ENCODE measurements around the gene WDFY2.

The WDFY2 gene

DNA sequence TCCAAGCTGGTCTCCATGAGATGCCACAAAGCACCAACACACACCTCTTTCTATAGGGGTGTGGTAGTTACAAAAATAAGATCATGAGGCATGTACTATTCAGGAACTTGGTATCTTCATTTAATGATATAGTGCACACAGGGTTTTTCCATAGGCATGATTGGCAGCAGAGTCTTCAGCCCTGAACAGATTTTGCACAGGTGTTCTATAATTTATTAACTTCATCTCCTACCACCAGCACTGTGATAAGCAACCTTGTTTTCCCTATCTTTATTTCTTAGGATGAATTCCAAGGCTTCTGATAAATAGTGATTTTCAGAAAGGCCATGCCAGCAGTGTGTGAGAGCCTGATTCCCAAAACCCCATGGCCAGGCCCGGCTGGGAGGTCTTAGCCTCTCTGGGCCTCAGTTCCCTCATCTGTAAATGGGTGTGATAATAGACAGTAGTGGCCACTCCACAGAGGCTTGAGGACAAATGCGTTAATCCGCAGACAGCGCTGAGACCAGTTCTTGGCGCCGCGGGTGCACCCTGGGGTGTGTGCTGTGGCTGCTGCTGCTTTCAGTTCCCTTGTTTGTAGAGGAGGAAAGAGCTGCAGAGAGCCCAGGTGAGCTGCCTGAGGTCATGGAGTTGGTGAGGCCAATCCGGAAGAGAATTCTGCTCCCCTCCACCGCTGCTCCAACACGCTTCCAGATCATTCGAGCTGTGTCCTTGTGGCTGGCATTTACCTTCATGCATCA, 186.6 kb downstream of the WDFY2 start:
- TF ChIP-seq, protein P1, sequence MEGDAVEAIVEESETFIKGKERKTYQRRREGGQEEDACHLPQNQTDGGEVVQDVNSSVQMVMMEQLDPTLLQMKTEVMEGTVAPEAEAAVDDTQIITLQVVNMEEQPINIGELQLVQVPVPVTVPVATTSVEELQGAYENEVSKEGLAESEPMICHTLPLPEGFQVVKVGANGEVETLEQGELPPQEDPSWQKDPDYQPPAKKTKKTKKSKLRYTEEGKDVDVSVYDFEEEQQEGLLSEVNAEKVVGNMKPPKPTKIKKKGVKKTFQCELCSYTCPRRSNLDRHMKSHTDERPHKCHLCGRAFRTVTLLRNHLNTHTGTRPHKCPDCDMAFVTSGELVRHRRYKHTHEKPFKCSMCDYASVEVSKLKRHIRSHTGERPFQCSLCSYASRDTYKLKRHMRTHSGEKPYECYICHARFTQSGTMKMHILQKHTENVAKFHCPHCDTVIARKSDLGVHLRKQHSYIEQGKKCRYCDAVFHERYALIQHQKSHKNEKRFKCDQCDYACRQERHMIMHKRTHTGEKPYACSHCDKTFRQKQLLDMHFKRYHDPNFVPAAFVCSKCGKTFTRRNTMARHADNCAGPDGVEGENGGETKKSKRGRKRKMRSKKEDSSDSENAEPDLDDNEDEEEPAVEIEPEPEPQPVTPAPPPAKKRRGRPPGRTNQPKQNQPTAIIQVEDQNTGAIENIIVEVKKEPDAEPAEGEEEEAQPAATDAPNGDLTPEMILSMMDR (IDR thresholded peaks at IDR 0.05), result no peak
- Histone ChIP-seq H3K36me3 (peaks cover 66% of the 10 kb centered on the region), H3K9me3 (no peaks in the 10 kb centered on the region), H3K27ac (no peak overlapping the region), H3K4me3 (ENCODE audit: low read depth in 1 of 2, low read length in 1 of 2) (no peak overlapping the region), H3K4me1 (ENCODE audit: control insufficient read depth in 1 of 2, insufficient read depth in 1 of 2, low read depth in 1 of 2, low read length in 1 of 2) (no peaks in the 10 kb centered on the region), H3K27me3 (peaks cover 12% of the 10 kb centered on the region)

DNA sequence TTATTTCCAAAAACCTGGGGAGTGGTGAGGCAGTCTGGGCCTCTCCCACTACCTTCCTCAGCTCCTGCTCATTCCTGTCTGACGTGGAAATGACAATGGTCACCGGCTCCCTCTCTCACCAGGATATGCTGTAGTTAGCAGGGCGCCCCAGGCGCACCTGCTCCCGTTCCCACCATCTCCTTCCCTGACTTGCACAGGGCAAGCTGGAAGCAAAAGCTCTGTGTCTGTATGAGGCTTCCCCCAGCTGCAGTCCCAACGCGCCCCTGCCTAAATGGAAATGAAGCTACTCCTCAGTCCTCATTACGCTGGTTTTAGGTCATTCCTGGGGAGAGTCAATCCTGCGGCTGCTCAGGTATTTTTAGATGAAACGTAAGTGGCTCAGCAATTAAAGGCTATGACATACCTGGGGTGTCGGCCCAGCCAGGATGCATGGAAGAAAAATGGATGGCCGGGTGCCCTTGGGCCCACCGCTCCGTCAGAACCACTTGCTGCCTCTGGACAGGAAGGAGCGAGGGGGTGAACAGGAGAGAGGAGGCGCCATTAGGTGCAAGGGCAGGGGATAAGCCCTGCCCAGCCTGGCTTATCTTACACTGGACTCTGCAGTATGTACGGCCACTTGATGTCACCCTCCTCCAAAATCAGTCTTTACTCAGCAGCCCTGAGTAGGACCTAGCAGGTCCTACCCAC, 187.3 kb downstream of the WDFY2 start:
- TF ChIP-seq, protein P1 (IDR thresholded peaks at IDR 0.05), result no peak
- no peak overlapping the region for H3K4me3 ChIP-seq (ENCODE audit: low read depth in 1 of 2, low read length in 1 of 2)
- no peak overlapping the region for H3K27ac ChIP-seq
- no peaks in the 10 kb centered on the region for H3K4me1 ChIP-seq (ENCODE audit: control insufficient read depth in 1 of 2, insufficient read depth in 1 of 2, low read depth in 1 of 2, low read length in 1 of 2)
- H3K36me3 ChIP-seq, result peaks cover 59% of the 10 kb centered on the region
- no peaks in the 10 kb centered on the region for H3K9me3 ChIP-seq
- peaks cover 18% of the 10 kb centered on the region for H3K27me3 ChIP-seq

DNA sequence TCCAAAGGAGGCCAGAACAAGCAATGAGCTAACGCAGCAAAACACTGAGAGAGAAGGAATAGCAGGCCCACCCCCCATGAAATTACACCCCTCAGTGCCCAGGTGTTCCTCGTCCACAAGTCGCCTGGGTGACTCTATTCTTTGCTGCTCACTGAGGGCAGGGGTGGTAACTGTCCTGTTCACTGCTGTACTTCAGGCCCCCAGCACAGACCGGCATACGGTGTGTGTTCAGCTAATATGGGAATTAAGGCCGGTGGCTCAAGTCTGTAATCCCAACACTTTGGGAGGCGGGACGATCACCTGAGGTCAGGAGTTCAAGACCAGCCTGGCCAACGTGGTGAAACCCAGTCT, 187.8 kb downstream of the WDFY2 start:
- TF ChIP-seq, protein P1 (IDR thresholded peaks at IDR 0.05), result no peak
- no peak overlapping the region for H3K27ac ChIP-seq
- H3K9me3 ChIP-seq, result no peaks in the 10 kb centered on the region
- no peak overlapping the region for H3K4me3 ChIP-seq (ENCODE audit: low read depth in 1 of 2, low read length in 1 of 2)
- H3K27me3 ChIP-seq, result peaks cover 23% of the 10 kb centered on the region
- peaks cover 54% of the 10 kb centered on the region for H3K36me3 ChIP-seq
- H3K4me1 ChIP-seq (ENCODE audit: control insufficient read depth in 1 of 2, insufficient read depth in 1 of 2, low read depth in 1 of 2, low read length in 1 of 2), result no peaks in the 10 kb centered on the region

DNA sequence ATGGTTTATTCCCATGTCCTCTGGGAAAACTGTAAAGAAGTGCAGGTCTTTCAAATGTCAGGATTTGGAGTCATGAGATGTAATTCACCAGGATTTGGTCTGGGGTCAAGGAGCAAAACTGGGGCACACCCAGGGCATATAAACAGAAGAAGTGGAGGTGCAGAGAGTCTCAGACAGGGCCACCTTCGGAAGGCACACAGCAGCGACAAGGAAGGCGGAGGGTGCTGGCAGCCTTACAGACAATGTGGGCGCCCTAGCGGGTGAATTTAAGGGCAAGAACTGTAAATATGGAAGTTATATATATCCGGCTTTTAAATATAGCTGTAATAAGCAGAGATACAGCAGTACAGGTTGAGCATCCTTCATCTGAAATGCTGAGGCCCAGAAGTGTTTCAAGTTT, 188.5 kb downstream of the WDFY2 start:
- H3K36me3 ChIP-seq, result peaks cover 47% of the 10 kb centered on the region
- no peaks in the 10 kb centered on the region for H3K9me3 ChIP-seq
- TF ChIP-seq, protein P1 (IDR thresholded peaks at IDR 0.05), result no peak
- H3K27me3 ChIP-seq, result peaks cover 30% of the 10 kb centered on the region
- no peaks in the 10 kb centered on the region for H3K4me1 ChIP-seq (ENCODE audit: control insufficient read depth in 1 of 2, insufficient read depth in 1 of 2, low read depth in 1 of 2, low read length in 1 of 2)
- H3K27ac ChIP-seq, result no peak overlapping the region
- no peak overlapping the region for H3K4me3 ChIP-seq (ENCODE audit: low read depth in 1 of 2, low read length in 1 of 2)

DNA sequence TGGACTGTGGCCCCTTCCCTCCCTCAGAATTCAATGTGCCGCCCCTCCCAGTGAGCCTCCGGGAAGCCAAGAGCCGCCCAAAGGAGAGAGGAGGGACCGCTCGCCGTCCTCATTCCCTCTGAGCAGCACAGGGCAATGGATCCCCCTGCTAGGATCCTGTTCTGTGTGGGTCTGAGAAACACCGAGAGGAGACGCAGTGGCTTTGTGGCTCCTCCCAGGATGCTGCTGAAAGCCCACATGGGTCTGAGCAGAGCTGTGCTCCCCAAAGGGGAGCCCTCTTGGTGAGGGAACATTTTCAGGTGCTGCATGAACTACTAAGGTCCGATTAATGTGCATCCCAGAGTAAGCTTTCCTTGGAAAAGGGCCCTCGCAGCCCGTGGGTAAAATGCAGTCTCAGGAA, 189.3 kb downstream of the WDFY2 start:
- Histone ChIP-seq H3K27ac (no peak overlapping the region), H3K9me3 (no peaks in the 10 kb centered on the region), H3K36me3 (peaks cover 39% of the 10 kb centered on the region), H3K4me1 (ENCODE audit: control insufficient read depth in 1 of 2, insufficient read depth in 1 of 2, low read depth in 1 of 2, low read length in 1 of 2) (no peaks in the 10 kb centered on the region), H3K27me3 (peaks cover 38% of the 10 kb centered on the region), H3K4me3 (ENCODE audit: low read depth in 1 of 2, low read length in 1 of 2) (no peak overlapping the region)
- TF ChIP-seq, protein P1 (IDR thresholded peaks at IDR 0.05), result no peak
